TTC549 (cell line): ENCODE results near the gene LYZL1.
"Not testable (repeated sequence)": the region's sequence is repeated elsewhere in the genome, so short reads cannot be mapped to it uniquely, and the experiment has no call there.

Source experiments
- FAIRE-seq: peaks from 2 replicates; lab custom pipeline; 2012; peaks lifted over from hg19 to GRCh38; lab: Jason Lieb, UNC

LYZL1 gene

GRCh38 chr10:29308142-29308541 is 19.3 kb downstream of the LYZL1 start:
- FAIRE-seq, result not testable (repeated sequence)

- no peak for FAIRE-seq
Observed at GRCh38 chr10:29309465-29309864, 20.6 kb downstream of the LYZL1 start.

- peak; percentile 52 for FAIRE-seq
Observed at GRCh38 chr10:29310463-29310862, 21.6 kb downstream of the LYZL1 start.

DNA sequence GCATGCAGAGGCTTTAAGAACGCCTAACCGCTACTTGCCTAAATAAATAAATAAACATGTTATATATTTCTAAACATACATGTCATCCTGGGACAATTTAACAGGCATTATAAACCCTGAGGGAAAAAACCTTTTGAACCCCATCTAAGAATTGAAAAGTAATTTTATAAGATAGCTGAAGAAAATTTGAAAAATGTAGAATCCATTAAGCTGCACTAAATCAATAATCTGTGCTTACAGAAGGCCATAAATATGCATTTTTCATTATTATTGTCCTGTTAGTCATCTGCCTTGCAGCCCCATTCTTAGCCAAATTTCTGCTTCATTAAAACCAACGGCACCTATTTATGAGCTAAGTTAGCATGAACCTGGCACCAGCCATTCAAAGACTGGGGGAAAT is 24.2 kb downstream of the LYZL1 start:
- no peak for FAIRE-seq

DNA sequence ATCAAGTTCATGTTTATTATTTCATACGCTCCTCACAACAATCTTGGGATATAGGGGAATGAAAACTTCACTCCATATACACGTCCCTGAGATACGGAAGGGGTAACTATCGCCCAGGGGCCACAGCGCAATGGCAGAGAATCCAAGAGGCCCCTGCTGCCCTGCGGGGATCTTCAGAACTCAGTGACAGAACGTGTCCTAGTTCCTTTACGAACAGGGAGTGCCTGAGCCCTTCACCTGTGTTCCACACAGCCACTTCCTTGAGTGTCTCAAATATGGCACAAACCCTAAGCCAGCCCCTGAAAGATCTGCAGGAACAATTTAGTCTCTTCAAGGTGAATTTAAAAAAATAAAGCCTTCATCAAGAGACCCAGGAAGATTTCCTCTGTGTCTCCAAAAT is 25.9 kb downstream of the LYZL1 start:
- FAIRE-seq, result no peak

DNA sequence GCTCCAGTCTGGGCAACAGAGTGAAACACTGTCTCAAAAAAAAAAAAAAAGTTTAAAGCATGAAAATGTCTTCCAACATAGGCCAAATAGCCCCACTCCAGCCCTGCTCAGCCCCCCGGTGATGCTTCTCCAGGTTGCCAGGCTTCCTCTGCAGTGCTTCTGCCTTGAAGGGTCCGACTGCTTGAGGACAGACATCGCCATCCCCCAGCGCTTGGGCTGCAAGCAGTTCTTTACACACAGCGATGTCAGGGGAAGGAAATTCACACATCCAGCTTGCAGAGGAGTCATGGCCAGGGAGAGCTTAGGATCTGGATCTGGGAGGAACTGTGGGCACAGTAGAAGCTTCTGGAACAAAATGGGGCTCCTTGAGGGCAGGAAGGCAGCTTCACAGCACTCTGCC is 26.9 kb downstream of the LYZL1 start:
- no peak for FAIRE-seq

DNA sequence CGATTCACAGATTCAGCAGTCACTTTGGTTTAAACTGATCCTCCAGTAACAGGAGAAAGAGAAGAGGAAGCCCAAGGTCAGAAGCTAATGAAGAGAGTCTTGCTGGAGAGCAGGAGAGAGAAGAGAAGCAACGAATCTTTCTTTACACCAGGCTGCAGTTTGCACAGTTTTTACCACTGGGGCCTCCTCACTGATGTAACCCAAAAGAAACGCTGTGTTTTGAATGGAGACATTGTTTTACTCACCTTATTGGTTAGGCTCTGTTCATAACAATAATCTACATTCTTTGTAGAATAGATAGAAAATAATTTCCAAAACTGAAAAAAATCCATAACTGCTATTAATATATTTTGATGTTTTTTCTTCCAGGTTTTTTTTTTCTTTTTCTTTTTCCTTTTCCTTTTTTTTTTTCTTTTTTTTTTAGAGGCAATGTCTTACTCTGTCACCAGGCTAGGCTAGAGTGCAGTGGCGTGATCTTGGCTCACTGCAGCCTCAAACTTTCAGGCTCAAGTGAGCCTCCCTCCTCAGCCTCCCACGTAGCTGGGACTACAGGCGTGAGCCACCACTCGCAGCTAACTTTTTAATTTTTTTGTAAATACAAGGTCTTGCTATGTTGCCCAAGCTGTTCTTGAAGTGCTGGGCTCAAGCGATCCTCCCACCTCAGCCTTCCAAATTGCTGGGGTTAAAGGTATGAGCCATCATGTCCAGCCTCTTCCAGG is 27.6 kb downstream of the LYZL1 start:
- FAIRE-seq, result peak; percentile 39

- FAIRE-seq, result no peak
Observed at GRCh38 chr10:29317027-29317420, 28.2 kb downstream of the LYZL1 start.

DNA sequence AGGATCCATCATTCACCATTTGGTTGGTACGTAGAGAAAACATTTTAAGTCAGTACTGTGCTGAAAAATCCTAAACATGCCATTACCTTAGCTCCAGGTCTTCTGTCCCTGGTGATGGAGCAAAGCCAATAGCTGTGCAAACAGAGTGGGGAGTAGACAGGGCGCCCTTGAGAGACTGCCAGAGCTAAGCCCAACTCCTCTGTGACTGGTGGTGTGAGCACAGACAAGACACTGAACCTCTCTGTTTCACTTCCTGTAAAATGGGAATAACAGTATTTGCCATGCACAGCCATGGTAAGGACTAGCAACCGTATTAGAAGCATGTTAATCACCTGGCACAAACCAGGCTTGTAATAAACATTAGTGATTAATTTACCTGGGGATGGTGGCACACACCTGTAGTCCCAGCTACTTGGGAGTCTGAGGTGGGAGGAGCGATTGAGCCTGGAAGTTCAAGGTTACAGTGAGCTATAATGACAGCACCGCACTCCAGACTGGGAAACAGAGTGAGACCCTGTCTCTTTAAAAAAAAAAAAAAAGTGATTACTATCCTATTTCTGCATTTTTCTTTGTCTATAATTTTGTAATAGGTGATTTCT is 28.7 kb downstream of the LYZL1 start:
- FAIRE-seq, result no peak

GRCh38 chr10:29318141-29319071 is 29.5 kb downstream of the LYZL1 start:
- FAIRE-seq, result peak; percentile 100

GRCh38 chr10:29319205-29319781 is 30.4 kb downstream of the LYZL1 start:
- FAIRE-seq, result peak; percentile 74

GRCh38 chr10:29320680-29321121 is 31.8 kb downstream of the LYZL1 start:
- not testable (repeated sequence) for FAIRE-seq

DNA sequence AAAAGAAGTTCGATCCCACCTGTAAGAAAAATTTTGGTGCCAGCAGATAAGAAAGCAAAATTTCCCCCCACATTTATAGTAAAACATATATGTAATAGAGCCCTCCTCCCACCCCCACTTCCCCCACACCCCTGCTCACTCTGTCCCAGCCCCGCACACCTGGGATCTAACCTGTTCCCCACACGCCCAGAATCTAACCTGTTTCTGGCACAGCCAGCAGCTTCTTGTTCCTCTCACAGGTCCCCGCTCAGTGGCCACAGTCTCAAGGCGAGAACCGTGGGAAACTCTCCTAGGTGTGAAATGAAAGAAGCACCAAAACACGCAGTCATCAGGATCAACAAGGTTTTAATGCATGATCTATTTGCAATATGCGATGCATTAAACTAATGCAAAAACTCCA is 32.8 kb downstream of the LYZL1 start:
- no peak for FAIRE-seq

DNA sequence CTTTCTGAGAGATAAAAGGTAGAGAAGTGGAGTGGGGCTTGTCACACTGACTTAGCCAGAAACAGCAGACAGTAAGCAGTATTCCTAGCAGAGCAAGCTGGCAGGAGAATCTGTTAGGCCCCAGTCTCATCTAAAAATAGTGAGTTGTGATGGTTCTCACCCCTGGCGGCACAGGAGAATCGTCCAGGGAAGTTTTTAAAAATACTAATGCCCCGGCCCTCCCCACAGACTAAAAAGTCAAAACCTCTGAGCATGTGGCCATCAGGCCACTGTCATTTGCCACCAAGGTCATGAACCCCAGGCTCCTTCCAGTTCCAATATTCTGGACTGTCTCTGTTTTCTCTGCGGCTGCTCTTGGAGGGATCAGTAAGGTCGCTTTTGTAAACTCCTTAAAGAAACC is 34.0 kb downstream of the LYZL1 start:
- FAIRE-seq, result peak; percentile 92

- no peak for FAIRE-seq
Observed at GRCh38 chr10:29323367-29323766, 34.5 kb downstream of the LYZL1 start.

GRCh38 chr10:29324220-29324841 is 35.5 kb downstream of the LYZL1 start:
- peak; percentile 66 for FAIRE-seq

DNA sequence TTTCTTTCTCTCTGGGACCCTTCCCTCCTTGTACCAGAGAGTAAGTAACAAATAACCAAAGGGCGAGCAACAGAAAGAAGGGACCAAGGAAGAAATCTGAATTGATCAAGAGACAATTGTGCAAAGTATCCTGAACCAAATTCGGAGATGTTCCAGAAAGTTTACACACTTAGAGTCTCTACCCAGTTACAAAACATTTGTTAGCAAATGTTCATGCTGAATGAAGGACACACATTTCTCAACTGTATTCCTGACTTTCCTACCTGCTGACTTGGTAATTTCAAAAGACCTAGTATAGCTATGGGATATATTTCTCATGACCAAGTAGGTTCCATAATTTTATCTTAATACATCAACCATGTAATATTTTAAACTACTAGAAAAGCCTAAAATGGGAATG is 37.4 kb downstream of the LYZL1 start:
- no peak for FAIRE-seq

GRCh38 chr10:29326886-29327745 is 38.2 kb downstream of the LYZL1 start:
- peak; percentile 67 for FAIRE-seq

DNA sequence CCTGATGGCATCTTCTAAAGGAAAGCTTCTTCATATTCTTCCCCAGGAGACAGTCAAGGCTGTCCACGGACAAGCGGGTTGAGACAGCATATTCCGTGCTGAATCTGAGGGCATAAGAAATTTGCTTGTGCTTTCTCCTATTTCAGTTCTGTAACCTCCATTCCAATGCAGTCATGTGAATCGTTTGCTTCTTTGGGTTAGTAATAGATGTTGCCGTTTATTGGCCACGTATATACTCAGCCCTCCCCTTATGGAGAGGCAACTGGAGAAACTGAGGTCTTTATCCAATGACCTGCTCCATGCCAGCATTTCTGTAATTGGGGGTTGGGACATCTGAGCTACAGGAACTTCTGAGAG is 38.9 kb downstream of the LYZL1 start:
- peak; percentile 3 for FAIRE-seq

GRCh38 chr10:29328983-29329382 is 40.1 kb downstream of the LYZL1 start:
- FAIRE-seq, result no peak

DNA sequence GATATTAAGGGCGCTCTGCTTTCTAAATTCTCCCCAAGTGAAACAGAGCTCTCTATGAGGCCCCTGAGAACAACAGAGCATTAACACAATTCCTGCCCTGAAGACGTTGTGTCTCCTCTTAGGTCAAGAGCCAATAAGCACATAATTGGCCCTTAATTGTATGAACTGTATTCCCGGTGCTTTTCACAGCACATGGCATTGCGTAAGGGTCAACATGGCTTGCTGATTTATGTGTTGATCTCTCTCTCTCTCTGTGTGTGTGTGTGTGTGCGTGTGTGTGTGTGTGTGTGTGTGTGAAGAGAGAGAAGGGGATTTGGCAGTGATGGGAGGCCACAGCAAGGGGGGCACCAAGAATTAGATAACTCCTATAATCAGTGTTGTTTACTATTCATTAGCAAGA is 40.5 kb downstream of the LYZL1 start:
- FAIRE-seq, result no peak
